ENCODE measurements around the gene RAB24. TPM values are rescaled to one million over a fixed set of nuclear protein-coding genes. Genes with fewer than 3 reads are reported as not detected.
"Not testable (repeated sequence)": the region's sequence is repeated elsewhere in the genome, so short reads cannot be mapped to it uniquely, and the experiment has no call there.

The RAB24 gene
- polyA plus RNA-seq, 1 experiment: 35.4 TPM

DNA sequence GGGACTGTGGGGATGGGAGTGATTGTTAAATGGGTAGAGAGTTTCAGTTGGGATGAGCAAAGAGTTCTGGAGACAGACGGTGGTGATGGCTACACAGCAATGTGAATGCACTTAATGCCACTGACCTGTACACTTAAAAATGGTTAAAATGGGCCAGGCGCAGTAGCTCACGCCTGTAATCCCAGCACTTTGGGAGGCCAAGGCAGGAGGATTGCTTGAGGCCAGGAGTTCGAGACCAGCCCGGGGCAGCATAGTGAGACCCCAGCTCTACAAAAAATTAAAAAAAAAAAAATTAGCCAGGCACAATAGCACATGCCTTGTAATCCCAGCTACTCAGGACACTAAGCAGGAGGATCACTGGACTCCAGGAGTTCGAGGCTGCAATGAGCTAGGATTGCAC, 40.3 kb upstream of the RAB24 start:
- Histone ChIP-seq H3K27ac (ENCODE audit: low read depth, low read length) (no peak overlapping the region), H3K4me3 (ENCODE audit: low read depth, low read length) (no peak overlapping the region), H3K9me3 (ENCODE audit: control insufficient read depth, insufficient read depth, low read length) (no peaks in the 10 kb centered on the region), H3K27me3 (ENCODE audit: control insufficient read depth, insufficient read depth, low read length) (no peaks in the 10 kb centered on the region)
- TF ChIP-seq, protein P1, sequence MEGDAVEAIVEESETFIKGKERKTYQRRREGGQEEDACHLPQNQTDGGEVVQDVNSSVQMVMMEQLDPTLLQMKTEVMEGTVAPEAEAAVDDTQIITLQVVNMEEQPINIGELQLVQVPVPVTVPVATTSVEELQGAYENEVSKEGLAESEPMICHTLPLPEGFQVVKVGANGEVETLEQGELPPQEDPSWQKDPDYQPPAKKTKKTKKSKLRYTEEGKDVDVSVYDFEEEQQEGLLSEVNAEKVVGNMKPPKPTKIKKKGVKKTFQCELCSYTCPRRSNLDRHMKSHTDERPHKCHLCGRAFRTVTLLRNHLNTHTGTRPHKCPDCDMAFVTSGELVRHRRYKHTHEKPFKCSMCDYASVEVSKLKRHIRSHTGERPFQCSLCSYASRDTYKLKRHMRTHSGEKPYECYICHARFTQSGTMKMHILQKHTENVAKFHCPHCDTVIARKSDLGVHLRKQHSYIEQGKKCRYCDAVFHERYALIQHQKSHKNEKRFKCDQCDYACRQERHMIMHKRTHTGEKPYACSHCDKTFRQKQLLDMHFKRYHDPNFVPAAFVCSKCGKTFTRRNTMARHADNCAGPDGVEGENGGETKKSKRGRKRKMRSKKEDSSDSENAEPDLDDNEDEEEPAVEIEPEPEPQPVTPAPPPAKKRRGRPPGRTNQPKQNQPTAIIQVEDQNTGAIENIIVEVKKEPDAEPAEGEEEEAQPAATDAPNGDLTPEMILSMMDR (IDR thresholded peaks at IDR 0.05; ENCODE audit: low read depth, low read length): no peak
- no peak for DNase-seq (ENCODE audit: low read depth, low spot score)
- POLR2A ChIA-PET: no interaction called here
- CTCF ChIA-PET: interaction anchor here (0.9 kb wide), 1 partner anchor 58 kb away, joined by 3 read pairs; no protein-coding TSS in a partner anchor

DNA sequence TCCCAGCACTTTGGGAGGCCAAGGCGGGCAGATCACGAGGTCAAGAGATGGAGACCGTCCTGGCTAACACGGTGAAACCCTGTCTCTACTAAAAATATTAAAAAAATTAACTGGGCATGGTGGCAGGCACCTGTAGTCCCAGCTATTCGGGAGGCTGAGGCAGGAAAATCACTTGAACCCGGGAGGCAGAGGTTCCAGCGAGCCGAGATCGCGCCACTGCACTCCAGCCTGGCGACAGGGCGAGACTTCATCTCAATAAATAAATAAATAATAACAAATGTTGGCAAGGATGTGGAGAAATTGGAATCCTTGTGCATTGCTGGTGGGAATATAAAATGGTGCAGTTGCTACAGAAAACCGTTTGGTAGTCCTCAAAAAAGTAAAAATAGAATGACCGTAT, 39.5 kb upstream of the RAB24 start:
- POLR2A ChIA-PET; DNase-seq (ENCODE audit: low read depth, low spot score); H3K9me3 ChIP-seq (ENCODE audit: control insufficient read depth, insufficient read depth, low read length); H3K27me3 ChIP-seq (ENCODE audit: control insufficient read depth, insufficient read depth, low read length); H3K27ac ChIP-seq (ENCODE audit: low read depth, low read length); H3K4me3 ChIP-seq (ENCODE audit: low read depth, low read length): not testable (repeated sequence)
- CTCF ChIA-PET: interaction anchor here (1.4 kb wide), 1 partner anchor 28 kb away, joined by 4 read pairs; no protein-coding TSS in a partner anchor

DNA sequence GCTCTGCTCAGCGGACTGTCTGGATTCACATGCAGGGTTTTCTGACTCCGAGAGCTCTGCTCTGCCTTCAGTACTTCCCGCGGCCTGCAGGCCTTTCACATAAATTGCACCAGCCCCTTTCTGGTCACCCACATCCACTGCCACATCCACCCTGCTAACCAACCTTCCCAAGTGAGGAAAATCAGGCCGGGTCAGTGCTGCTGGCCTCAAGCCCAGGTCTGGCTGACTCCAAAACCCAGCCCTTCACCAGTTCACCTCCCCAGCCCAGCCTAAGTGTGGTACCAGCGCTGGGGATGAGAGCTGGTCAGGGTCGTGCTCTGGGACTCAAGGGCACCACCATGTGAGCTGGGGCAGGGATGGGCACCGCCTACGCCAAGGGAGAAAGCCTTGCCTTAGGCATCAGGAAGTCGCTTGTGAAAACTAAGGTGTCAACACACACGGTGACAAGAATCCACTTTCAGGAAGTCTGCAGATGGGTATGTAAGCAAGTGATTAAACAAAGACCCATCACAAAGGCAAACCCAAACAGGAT, 35.7 kb upstream of the RAB24 start:
- CTCF ChIA-PET: no interaction called here
- no peak overlapping the region for H3K4me3 ChIP-seq (ENCODE audit: low read depth, low read length)
- no peak overlapping the region for H3K27ac ChIP-seq (ENCODE audit: low read depth, low read length)
- no peaks in the 10 kb centered on the region for H3K27me3 ChIP-seq (ENCODE audit: control insufficient read depth, insufficient read depth, low read length)
- H3K9me3 ChIP-seq (ENCODE audit: control insufficient read depth, insufficient read depth, low read length): no peaks in the 10 kb centered on the region; the same call in 1 of the 2 replicates
- POLR2A ChIA-PET: no interaction called here
- TF ChIP-seq, protein P1 (IDR thresholded peaks at IDR 0.05; ENCODE audit: low read depth, low read length): no peak
- DNase-seq (ENCODE audit: low read depth, low spot score): no peak

DNA sequence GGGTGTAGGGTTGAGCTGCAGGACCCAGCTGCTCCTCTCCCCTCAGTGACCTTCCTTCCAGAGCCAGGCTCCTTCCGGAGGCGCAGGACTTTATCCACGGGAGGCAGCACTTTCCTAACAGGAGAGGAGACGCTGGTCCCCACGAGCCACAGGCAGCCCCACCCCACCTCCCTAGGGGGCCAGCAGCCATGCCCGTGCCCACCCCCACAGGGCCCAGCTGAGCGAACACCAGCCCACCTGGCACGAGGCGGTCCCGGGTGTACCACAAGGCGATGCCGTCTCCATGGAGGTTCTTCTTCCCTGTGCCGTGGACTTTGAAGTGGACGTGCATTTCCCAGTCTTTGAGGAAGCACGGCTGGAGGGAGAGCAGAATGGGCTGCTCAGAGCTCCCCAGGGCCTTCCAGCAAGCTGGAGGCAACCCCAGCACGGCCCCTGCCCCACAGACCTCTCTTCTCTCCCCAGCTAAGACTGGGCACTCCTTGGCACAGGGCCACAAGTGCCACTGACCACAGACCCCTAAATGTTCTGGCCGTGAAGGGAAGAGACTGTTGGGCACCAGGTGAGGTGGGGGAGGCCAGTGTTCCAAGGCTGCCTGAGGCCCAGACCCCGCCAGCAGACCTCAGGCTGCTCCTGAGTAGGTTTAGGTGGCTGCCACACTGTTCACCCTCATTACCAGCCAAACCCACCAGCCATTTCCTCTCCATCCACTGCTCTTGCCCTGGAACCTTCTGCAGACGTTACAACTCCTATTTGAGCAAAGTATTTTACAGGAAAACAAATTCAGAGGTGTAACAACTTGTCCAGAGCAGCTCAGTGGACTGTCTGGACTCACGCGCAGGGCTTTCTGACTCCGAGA, 35.0 kb upstream of the RAB24 start:
- no peaks in the 10 kb centered on the region for H3K27me3 ChIP-seq (ENCODE audit: control insufficient read depth, insufficient read depth, low read length)
- ChIA-PET CTCF (no interaction called here), POLR2A (no interaction called here)
- DNase-seq (ENCODE audit: low read depth, low spot score): no peak
- H3K4me3 ChIP-seq (ENCODE audit: low read depth, low read length): no peak overlapping the region
- H3K9me3 ChIP-seq (ENCODE audit: control insufficient read depth, insufficient read depth, low read length): no peaks in the 10 kb centered on the region; the same call in 1 of the 2 replicates
- TF ChIP-seq, protein P1 (IDR thresholded peaks at IDR 0.05; ENCODE audit: low read depth, low read length): no peak
- no peak overlapping the region for H3K27ac ChIP-seq (ENCODE audit: low read depth, low read length)

DNA sequence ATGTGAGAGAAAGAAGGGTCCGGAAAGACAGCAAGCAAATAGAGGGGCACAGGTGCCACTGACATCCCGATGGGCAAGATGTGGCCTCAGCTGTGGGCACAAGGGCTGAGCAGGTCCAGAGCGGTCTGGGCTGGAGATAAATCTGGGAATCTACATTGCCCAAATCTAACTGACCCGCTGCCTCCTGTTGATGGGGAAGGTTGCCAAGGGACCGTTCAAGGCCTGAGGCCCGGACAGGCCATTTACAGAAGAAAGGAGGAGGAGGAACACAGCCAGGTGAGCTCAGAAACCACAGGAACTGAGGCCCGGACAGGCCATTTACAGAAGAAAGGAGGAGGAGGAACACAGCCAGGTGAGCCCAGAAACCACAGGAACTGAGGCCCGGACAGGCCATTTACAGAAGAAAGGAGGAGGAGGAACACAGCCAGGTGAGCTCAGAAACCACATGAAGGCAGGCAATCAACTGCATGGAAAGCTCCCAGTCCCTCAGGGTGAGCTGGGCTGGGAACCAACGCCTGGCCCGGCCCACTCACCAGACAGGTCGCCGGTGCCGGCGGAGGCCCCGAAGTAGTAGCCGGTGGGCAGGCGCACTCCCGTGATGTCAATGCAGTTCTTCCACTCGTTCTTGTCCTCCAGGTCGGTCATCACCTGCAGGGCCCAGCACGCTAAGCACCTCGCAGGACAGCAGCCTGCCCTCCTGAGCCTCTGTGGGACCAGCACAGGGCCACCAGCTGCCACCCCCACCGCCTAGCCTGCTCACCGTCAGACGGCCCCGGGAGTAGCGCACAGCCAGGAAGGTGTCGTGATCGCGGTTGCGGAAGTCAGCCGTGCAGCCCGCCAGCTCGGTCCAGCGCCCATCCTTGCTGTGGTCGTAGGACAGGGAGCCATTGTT, 33.3 kb upstream of the RAB24 start:
- DNase-seq (ENCODE audit: low read depth, low spot score): no peak
- ChIA-PET CTCF (interaction anchor here (0.5 to 1.2 kb wide), 2 partner anchors 9 to 119 kb away, joined by 3 read pairs; no protein-coding TSS in a partner anchor), POLR2A (no interaction called here)
- TF ChIP-seq, protein P1 (IDR thresholded peaks at IDR 0.05; ENCODE audit: low read depth, low read length): no peak
- H3K27ac ChIP-seq (ENCODE audit: low read depth, low read length): no peak overlapping the region
- no peaks in the 10 kb centered on the region; the same call in 1 of the 2 replicates for H3K9me3 ChIP-seq (ENCODE audit: control insufficient read depth, insufficient read depth, low read length)
- no peak overlapping the region for H3K4me3 ChIP-seq (ENCODE audit: low read depth, low read length)
- no peaks in the 10 kb centered on the region for H3K27me3 ChIP-seq (ENCODE audit: control insufficient read depth, insufficient read depth, low read length)
